ENCODE measurements around the gene TUBG1. TPM values are rescaled to one million over a fixed set of nuclear protein-coding genes. Genes with fewer than 3 reads are reported as not detected.

Gene TUBG1
- total RNA-seq, 1 donor from 2014 or later, result 45.7 TPM

DNA sequence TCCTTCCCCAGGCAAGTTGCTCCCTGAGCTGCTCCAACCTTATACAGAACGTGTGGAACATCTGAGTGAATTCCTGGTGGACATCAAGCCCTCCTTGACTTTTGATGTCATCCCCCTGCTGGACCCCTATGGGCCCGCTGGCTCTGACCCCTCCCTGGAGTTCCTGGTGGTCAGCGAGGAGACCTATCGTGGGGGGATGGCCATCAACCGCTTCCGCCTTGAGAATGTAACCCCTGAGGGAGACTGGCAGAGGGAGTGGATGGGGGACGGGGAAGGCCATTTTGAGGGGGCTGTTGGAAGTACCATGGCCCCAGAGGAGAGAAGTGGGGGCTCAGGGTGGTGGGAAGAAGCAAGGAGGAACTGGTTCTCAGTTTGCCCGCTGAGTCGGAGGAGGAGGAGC lies 45.5 kb upstream of the TUBG1 start:
- Histone ChIP-seq H3K9ac (no peak overlapping the region), H3F3A (ENCODE audit: low read depth) (peaks cover 32% of the 10 kb centered on the region), H3K27me3 (no peaks in the 10 kb centered on the region), H3K27ac (no peak overlapping the region), H3K36me3 (no peaks in the 10 kb centered on the region), H2AFZ (replicated peaks) (no peak overlapping the region), H3K4me2 (no peak overlapping the region), H3K4me1 (peaks cover 12% of the 10 kb centered on the region), H3K4me3 (no peak overlapping the region), H3K9me3 (ENCODE audit: low read depth) (no peaks in the 10 kb centered on the region), H4K20me1 (ENCODE audit: low read depth) (no peaks in the 10 kb centered on the region), H3K79me2 (ENCODE audit: low read depth) (peaks cover 30% of the 10 kb centered on the region)
- Mint-ChIP-seq H3K9me3 (no peaks in the 10 kb centered on the region), H3K27me3 (ENCODE audit: insufficient read depth, low read depth) (peaks cover 6% of the 10 kb centered on the region), H3K4me3 (peak overlapping the region; percentile 92), H3K36me3 (peaks cover 5% of the 10 kb centered on the region), H3K4me1 (peaks cover 26% of the 10 kb centered on the region), H3K27ac (no peak overlapping the region)
- TF ChIP-seq, protein P1, sequence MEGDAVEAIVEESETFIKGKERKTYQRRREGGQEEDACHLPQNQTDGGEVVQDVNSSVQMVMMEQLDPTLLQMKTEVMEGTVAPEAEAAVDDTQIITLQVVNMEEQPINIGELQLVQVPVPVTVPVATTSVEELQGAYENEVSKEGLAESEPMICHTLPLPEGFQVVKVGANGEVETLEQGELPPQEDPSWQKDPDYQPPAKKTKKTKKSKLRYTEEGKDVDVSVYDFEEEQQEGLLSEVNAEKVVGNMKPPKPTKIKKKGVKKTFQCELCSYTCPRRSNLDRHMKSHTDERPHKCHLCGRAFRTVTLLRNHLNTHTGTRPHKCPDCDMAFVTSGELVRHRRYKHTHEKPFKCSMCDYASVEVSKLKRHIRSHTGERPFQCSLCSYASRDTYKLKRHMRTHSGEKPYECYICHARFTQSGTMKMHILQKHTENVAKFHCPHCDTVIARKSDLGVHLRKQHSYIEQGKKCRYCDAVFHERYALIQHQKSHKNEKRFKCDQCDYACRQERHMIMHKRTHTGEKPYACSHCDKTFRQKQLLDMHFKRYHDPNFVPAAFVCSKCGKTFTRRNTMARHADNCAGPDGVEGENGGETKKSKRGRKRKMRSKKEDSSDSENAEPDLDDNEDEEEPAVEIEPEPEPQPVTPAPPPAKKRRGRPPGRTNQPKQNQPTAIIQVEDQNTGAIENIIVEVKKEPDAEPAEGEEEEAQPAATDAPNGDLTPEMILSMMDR (IDR thresholded peaks at IDR 0.05), result no peak
- no peak for TF ChIP-seq EZH2phosphoT487 (IDR thresholded peaks at IDR 0.05)
- TF ChIP-seq EZH2 (IDR thresholded peaks at IDR 0.05), result no peak
- DNase-seq (ENCODE audit: low spot score), result no peak

DNA sequence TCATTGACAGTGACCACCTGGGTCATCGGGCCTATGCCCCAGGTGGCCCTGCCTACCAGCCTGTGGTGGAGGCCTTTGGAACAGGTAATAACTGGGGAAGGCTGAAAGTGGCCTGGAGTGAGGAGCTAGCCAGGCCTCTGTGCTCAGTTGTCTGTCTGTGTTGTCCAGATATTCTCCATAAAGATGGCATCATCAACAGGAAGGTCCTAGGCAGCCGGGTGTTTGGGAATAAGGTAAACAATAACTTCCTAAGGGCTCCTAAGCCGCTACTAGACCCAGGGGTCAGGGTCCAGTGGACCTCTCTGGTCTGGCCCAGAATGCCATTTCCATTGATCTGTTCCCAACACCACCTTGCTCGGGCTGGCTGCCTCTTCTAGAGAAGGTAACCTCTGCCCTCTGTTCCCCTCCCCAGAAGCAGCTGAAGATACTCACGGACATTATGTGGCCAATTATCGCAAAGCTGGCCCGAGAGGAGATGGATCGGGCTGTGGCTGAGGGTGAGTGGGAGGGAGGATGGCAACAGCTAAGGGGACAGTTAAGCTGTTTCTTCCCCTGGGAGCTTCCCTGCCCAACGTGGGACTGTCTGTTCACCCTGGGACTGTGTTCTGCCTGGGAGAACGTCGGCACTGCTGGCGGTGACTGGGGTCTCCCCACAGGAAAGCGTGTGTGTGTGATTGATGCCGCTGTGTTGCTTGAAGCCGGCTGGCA lies 44.5 kb upstream of the TUBG1 start:
- H3K4me2 ChIP-seq, result no peak overlapping the region
- no peak for TF ChIP-seq EZH2 (IDR thresholded peaks at IDR 0.05)
- TF ChIP-seq, protein P1 (IDR thresholded peaks at IDR 0.05), result no peak
- TF ChIP-seq EZH2phosphoT487 (IDR thresholded peaks at IDR 0.05), result no peak
- Mint-ChIP-seq H3K27ac (no peak overlapping the region), H3K27me3 (ENCODE audit: insufficient read depth, low read depth) (peaks cover 6% of the 10 kb centered on the region), H3K36me3 (peaks cover 11% of the 10 kb centered on the region), H3K4me3 (peak overlapping the region; percentile 68), H3K9me3 (no peaks in the 10 kb centered on the region), H3K4me1 (peaks cover 26% of the 10 kb centered on the region)
- no peaks in the 10 kb centered on the region for H3K27me3 ChIP-seq
- H4K20me1 ChIP-seq (ENCODE audit: low read depth), result no peaks in the 10 kb centered on the region
- peaks cover 38% of the 10 kb centered on the region for H3F3A ChIP-seq (ENCODE audit: low read depth)
- H3K27ac ChIP-seq, result no peak overlapping the region
- H3K36me3 ChIP-seq, result no peaks in the 10 kb centered on the region
- H3K4me3 ChIP-seq, result no peak overlapping the region
- no peak for DNase-seq (ENCODE audit: low spot score)
- no peak overlapping the region for H2AFZ ChIP-seq (replicated peaks)
- H3K9me3 ChIP-seq (ENCODE audit: low read depth), result no peaks in the 10 kb centered on the region
- peaks cover 12% of the 10 kb centered on the region for H3K4me1 ChIP-seq
- H3K9ac ChIP-seq, result no peak overlapping the region
- H3K79me2 ChIP-seq (ENCODE audit: low read depth), result peaks cover 30% of the 10 kb centered on the region

GRCh38 chr17:42565523-42566214 lies 43.8 kb upstream of the TUBG1 start:
- H3K27ac ChIP-seq, result no peak overlapping the region
- H3K4me3 Mint-ChIP-seq, result peak overlapping the region; percentile 95
- no peak for TF ChIP-seq EZH2phosphoT487 (IDR thresholded peaks at IDR 0.05)
- no peaks in the 10 kb centered on the region for H3K36me3 ChIP-seq
- H4K20me1 ChIP-seq (ENCODE audit: low read depth), result no peaks in the 10 kb centered on the region
- H3K27ac Mint-ChIP-seq, result no peak overlapping the region
- peaks cover 11% of the 10 kb centered on the region for H3K36me3 Mint-ChIP-seq
- H2AFZ ChIP-seq (replicated peaks), result no peak overlapping the region
- H3K4me1 ChIP-seq, result peaks cover 12% of the 10 kb centered on the region
- H3K9me3 ChIP-seq (ENCODE audit: low read depth), result no peaks in the 10 kb centered on the region
- peaks cover 26% of the 10 kb centered on the region for H3K4me1 Mint-ChIP-seq
- peaks cover 30% of the 10 kb centered on the region for H3K79me2 ChIP-seq (ENCODE audit: low read depth)
- no peaks in the 10 kb centered on the region for H3K9me3 Mint-ChIP-seq
- H3K9ac ChIP-seq, result no peak overlapping the region
- no peak for DNase-seq (ENCODE audit: low spot score)
- H3K27me3 Mint-ChIP-seq (ENCODE audit: insufficient read depth, low read depth), result peaks cover 6% of the 10 kb centered on the region
- peaks cover 37% of the 10 kb centered on the region for H3F3A ChIP-seq (ENCODE audit: low read depth)
- H3K4me2 ChIP-seq, result no peak overlapping the region
- H3K27me3 ChIP-seq, result no peaks in the 10 kb centered on the region
- no peak overlapping the region for H3K4me3 ChIP-seq
